AG08395 (cell line): ENCODE data around the gene FAT1.
"Not testable (repeated sequence)": the region's sequence is repeated elsewhere in the genome, so short reads cannot be mapped to it uniquely, and the experiment has no call there.

Experiments
- DNase-seq: peaks from one replicate; pipeline ENCODE4 v3.0.0; 2012; ENCODE audit warnings: mixed read lengths, low spot score

FAT1 gene, protein sequence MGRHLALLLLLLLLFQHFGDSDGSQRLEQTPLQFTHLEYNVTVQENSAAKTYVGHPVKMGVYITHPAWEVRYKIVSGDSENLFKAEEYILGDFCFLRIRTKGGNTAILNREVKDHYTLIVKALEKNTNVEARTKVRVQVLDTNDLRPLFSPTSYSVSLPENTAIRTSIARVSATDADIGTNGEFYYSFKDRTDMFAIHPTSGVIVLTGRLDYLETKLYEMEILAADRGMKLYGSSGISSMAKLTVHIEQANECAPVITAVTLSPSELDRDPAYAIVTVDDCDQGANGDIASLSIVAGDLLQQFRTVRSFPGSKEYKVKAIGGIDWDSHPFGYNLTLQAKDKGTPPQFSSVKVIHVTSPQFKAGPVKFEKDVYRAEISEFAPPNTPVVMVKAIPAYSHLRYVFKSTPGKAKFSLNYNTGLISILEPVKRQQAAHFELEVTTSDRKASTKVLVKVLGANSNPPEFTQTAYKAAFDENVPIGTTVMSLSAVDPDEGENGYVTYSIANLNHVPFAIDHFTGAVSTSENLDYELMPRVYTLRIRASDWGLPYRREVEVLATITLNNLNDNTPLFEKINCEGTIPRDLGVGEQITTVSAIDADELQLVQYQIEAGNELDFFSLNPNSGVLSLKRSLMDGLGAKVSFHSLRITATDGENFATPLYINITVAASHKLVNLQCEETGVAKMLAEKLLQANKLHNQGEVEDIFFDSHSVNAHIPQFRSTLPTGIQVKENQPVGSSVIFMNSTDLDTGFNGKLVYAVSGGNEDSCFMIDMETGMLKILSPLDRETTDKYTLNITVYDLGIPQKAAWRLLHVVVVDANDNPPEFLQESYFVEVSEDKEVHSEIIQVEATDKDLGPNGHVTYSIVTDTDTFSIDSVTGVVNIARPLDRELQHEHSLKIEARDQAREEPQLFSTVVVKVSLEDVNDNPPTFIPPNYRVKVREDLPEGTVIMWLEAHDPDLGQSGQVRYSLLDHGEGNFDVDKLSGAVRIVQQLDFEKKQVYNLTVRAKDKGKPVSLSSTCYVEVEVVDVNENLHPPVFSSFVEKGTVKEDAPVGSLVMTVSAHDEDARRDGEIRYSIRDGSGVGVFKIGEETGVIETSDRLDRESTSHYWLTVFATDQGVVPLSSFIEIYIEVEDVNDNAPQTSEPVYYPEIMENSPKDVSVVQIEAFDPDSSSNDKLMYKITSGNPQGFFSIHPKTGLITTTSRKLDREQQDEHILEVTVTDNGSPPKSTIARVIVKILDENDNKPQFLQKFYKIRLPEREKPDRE (N-terminal part only)

DNA sequence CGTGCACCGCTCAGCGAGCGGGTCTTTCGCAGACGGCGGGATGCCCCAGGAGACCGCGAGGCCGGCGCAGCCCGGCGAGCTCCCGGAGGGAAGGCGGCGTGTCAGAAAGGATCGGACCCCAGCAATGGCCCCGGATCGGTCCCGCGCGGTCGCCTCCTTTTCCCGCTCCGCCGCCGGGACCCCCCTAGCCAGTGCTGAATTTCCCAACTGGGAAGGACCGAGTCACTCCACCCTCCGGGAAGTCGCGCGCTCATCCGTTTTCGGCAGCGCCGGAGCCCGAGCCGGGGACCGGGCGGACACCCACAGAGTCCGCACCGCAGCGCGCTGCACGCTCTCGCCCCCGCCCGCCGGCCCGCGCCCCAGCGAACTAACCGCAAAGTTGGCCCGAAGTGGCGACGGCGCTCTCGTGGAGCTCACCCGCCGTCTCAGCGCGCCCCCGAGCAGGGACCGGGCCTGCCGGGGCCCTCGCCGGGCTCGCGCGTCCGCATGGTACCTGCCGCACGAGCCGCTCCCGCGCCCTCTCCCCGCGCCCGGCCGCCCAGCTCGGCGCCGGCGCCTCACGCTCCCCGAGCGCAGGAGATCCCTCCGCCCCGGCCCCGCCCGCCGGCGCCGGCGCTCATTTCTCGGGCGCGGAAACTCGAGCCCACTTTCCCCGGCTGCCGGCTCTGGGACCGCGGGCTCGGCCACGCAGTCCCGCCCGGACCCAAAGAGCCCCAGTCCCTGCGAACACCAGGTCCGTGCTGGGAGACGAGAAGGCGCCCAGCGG, at the start of gene FAT1:
FAT1 (minus strand) TSS at position 565 of the 766 bp plus-strand sequence. CDS start 14,029 bp downstream, outside the sequence.
- peak; percentile 75 for DNase-seq

DNA sequence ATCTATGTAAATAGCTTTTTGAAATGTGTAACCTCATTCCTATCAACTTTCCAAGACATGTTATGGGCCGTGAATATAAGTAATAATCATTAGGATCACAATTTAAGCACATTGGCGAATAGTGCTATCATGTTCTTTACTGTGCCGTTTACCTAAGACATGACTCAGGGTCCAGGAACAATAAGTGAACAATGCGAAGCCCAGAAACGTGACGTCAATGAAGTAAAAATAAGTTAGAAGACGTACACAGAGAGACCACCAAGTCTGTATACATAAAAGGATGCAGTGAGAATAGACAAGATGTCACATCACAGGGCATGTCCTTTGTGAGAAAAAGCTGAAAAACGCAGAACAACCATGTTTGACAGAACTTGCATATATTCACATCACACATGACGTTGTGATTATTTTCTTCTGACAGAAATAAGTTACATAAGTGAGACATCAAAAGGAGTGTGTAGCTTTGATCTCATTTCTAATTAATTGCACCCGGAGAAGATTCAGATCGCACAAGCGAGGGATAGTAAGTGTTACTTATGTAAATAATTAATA, 49.4 kb upstream of the FAT1 start:
- DNase-seq = no peak

DNA sequence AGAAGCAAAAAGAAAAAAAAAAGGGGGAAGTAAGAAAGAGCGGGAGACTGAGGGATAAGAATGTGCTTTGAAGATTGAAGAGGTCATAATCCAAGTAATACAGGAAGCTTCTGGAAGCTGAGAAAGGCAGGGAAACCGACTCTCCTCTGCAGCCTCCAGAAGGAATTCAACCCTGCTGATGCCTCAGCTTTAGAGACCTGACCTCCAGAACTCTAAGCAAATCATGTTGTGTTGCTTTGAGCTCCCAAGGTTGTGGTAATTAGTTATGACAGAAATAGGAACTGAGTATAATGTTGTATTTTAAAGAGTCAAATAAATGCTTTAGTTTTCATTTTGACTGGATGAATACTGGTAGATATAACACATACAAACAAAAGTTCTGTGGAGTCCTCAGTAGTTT, 48.0 kb upstream of the FAT1 start:
- no peak for DNase-seq

DNA sequence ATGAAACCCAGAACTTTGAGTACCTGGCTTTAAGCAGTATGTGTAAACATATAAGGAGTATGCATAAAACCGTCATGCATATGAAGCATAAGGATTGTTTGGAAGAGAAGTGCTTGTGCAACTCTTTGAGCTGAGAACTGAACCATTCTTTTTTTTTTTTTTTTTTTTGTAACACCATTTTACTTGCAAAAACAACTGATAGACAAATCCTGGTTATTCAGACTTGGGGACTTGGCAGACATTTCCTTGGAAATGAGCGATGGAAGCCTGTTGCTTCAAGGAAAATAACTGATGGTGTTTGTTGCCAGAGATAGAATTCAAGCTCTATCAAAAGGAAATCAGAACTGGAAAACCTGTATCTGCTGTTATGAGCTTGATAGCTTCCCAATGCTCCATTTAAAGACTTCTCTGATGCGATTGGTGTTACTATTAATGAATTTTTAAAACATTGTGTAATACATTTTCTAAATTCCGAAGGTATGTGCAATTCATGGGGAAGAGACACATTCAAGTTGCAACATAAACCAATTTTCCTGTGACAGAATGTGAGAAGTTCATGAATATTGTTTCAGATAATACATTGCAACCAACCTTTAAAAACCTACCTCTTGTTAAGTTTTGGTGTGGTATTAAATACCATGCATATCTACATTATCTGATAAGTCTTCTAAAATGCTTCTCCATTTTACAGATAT, 47.0 kb upstream of the FAT1 start:
- peak; percentile 61 for DNase-seq

DNA sequence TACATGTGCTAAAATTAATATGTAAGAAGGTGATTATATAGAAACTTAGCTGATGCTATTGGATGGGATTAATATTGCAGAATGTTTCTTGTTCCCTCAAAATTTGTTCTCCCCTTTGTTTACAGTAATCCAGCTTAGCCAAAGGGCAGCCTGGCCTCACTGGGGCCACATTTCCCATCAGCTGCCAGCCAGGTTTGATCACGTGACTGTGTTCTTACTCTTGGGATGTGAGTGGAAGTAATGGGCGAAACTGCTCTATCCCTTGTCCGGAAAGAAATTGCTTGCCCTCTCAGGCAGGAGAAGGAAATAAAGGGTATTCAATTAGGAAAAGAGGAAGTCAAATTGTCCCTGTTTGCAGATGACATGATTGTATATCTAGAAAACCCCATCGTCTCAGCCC, 44.1 kb upstream of the FAT1 start:
- no peak for DNase-seq

DNA sequence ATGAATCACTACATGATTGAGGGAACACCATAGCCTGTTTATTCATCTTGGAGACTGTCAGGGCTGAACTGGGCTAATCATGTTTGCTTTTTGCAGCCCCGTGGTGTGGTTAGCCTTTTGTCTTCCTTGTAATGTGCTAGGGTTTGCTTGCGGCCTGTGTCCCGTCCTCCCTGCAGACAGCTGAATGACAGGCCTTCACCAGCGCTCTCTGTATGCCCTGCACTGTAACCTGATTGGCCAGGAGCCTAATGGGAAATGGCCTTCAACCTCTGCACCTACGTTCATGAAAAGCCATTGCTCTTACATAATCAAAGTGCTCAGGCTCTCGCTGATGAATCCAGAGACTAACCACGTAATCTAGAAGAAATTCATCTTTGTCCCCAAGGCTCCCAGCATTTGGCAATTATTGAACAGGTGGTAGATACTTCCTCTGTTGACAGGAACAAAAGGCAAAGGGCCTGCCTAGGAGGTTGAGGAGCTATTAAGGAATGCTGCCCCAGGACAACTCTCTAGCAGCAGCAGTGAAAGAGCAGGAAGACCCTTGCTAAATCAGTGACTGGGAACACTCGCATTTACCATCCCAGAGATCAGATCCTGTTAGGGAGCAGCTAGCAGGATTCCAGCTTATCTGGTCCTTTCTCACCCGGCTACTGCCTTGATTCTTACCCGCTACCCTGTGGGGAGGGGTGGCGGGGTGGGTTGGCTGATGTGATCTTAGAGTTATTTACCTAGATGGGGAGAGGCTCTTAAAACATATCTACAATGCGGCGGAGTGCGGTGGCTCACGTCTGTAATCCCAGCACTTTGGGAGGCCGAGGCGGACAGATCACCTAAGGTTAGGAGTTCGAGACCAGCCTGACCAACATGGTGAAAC, 42.3 kb upstream of the FAT1 start:
- DNase-seq = no peak

DNA sequence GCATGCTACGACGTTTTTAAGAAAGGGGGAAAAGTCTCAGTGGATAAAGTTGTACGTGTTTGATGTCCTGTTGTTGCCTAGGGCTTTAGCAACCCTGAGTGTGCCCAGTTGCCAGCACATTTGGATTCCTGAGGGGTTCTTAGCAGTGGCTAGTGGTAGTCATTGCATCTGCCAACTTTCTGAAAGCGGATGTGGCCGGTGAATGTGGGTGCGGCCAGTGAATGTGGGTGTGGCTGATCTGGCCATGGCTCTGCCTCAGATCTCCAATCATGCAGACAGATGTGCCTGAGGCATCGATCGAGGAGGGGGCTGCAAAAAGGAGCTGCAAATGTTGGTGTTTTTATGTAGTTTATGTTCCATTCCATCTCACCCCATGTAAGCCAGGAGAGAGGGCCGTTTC, 41.5 kb upstream of the FAT1 start:
- peak; percentile 70 for DNase-seq

DNA sequence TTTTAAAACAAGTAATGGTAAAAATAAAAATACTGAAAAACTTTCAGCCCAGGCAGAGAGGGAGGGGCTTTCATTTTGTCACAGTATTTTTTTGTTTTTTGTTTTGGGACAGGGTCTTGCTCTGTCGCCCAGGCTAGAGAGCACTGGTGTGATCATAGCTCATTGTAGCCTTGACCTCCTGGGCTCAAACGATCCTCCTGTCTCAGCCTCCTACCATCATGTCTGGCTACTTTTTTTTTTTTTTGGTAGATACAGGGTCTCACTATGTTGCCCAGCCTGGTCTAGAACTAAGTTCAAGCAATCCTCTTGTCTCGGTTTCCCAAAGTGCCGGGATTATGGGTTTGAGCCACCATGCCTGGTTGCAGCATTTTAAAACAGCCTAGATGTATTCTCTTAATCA, 40.8 kb upstream of the FAT1 start:
- DNase-seq = no peak

DNA sequence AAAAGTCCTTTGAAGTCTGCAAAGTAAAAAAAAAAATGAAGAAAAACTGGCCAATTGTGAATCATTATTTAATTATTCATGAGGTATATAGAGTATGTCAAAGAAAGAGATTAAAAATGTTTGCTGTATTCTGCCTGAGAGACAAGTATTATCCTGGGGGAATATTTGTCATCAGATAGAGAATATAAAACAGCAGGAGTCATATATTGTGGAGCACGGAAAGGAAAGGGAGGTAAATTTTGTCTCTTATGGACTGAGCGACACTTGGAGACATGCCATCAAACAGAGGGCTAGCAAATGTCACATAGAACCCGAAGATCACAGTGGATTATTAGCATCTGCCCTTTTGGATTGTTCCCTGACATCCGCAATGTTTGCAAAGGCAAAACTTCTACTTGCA, 39.2 kb upstream of the FAT1 start:
- DNase-seq = no peak

DNA sequence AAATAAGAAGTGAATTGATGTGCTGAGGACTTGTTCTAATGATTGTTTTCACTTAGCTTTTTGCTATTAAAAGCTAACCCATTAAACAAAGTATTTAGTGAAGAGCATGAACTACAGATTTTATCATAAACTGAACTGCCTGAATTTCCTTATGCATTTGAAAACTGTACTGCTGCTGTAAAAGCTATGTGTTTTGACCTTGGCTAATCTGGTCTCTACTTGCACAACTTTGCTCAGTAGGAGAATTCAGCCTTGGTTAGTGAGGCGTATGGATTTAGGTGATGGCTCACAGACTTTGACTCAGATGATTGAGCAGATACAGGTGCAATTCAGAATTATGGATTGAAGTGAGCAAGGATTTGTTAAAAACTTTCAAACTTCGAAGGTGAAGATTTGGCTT, 38.7 kb upstream of the FAT1 start:
- no peak for DNase-seq

DNA sequence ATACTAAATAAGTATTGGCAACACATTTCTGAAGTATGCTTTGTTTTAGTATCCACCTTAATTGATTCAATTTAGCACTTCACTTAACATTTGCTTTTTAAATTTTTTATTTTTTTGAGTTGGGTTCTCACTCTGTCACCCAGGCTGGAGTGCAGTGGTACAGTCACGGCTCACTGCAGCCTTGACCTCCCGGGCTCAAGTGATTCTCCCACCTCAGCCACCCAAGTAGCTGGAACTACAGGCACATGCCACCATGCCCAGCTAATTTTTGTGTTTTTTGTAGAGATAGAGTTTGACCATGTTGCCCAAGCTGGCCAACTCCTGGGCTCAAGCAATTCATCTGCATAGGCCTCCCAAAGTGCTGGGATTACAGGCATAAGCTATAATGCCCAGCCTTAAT, 38.3 kb upstream of the FAT1 start:
- DNase-seq = not testable (repeated sequence)

DNA sequence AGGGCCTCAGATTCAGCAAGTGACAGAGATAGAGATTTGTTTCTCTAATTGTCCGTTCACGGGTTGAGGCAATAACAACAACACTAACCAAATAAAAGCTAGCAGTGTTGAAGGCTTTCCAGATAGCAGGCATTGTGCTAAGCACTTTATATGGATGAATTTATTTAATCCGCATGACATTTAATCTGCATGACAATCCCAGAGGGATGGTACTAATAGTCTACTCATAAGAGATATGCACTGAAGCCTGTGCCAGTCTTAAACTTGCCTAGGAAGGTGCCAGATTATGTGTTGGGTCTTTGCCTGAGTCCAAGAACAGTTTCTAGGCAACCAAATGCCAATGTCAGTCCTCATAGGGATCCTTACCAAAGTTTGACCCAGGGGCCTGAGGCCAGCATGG, 37.7 kb upstream of the FAT1 start:
- no peak for DNase-seq

DNA sequence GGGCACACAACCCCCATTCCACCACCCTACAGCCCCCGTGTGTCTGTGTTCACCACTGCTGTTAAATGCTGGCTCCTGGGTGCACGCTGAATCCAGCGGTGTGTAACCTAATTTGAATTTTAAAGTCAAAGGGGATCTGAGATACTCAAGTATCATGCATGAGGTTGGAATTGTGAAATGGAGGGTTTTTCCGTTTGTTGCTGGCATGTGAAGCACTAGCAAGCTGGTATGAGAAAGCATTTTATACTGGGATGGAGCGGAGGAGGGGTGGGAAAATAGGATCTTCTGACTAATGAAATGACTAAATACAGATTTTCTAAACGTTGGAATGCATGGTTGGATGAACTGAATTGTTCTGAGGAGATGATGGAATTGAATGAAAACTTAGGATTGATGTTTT, 36.9 kb upstream of the FAT1 start:
- DNase-seq = peak; percentile 49

DNA sequence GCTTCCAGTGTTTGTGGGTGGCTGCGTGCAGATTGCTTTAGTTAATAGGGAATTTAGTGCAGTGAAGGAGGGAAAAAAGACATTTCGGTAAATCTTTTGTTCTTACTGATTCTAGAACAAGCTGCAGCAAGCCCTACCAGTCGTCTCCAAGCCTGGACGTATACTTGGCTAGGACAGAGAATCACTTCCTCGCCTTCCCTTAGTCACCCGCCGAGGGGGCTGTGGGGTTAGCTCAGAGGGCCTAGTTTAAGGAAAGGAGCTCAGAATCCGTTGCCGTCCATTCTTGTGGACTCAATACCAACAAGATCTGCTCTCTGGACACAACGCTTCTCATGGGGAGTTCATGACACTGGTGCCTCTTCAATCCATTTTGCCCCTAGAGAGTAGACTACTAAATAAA, 36.3 kb upstream of the FAT1 start:
- DNase-seq = no peak

DNA sequence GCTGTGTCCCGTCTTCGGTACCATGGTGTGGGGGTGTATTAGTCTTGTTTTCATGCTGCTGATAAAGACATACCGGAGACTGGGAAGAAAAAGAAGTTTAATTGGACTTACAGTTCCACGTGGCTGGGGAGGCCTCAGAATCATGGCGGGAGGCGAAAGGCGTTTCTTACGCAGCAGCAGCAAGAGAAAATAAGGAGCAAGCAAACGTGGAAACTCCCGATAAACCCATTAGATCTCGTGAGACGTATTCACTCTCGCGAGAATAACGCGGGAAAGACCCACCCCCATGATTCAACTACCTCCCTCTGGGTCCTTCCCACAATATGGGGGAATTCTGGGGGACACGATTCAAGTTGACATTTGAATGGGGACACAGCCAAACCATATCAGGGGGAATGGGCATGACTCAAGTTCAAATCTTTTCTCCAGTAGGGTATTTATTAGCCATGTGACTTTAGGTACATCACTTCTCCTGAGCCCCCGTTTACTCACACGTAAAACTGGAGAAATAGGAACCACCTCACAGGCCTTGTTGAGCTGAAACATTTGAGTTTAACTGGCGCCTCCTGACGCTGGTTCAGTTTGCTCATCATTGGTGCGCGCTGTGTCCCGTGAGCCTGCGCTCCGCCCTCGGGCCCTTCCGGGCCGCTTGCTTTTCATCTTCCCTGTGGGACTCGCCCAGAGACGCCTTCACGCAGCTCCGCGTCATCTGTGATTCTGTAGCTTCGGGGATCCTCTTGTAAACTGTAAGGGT, 35.5 kb upstream of the FAT1 start:
- DNase-seq = no peak

DNA sequence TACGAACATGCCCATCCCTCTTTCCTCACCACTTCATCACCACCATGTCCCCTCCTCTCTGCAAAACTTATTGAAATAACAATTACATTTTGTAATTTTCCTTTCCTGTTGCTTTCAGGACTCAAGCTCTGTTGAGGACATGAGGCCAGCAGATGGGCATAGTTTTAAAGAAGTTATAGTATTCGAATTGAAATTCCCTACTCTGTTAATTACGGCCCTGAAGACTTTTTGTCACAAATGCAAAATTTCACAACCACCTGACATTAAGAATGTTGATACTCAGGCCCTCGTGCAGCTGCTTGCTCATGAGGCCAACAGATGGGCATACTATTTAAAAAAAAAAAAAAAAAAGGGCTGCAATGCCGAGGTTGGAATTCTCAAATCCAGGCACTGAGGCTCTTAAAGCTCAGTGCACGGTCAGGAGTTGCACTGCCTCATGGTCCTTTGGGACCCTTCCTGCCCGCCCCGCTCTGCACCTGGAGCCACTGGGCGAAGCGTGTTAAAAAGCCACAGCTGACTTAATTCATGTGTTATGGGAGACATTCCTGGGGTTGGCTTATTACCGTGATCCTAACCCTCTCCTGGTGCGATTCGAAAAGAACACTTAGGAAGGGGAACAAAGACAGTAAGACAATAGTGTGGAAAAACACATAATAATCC, 34.2 kb upstream of the FAT1 start:
- no peak for DNase-seq

DNA sequence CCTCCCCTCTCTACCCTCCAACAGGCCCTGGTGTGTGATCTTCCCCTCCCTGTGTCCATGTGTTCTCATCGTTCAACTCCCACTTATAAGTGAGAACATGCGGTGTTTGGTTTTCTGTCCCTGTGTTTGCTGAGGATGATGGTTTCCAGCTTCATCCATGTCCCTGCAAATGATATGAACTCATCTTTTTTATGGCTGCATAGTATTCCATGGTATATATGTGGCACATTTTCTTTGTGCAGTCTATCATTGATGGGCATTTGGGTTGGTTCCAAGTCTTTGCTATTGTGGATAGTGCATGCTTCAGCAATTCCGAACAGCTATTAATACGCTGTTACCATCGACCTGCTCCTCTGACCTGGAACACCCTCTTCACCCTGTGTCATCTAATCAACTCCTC, 32.9 kb upstream of the FAT1 start:
- DNase-seq = not testable (repeated sequence)
